HG03575 (cell line): Measurements from ENCODE around the gene UBAC2.
"Not testable (repeated sequence)": the region's sequence is repeated elsewhere in the genome, so short reads cannot be mapped to it uniquely, and the experiment has no call there.

Experiments used
- ATAC-seq: cut with Tn5 transposase; IDR thresholded peaks from one replicate; pipeline ENCODE4 v1.9.1; 2021; ENCODE audit not compliant: unreplicated experiment, insufficient number of reproducible peaks, low FRiP score; ENCODE audit errors: extremely low read depth

UBAC2 gene

GRCh38 chr13:99376924-99377323 is 176.3 kb downstream of the UBAC2 start:
- ATAC-seq = no peak

- no peak for ATAC-seq
These were observed 177.0 kb downstream of the UBAC2 start for GRCh38 chr13:99377641-99378040.

GRCh38 chr13:99378985-99379733 is 178.5 kb downstream of the UBAC2 start:
- no peak for ATAC-seq

- no peak for ATAC-seq
These were observed 179.5 kb downstream of the UBAC2 start for GRCh38 chr13:99379856-99380801.

- ATAC-seq = no peak
These were observed 180.4 kb downstream of the UBAC2 start for GRCh38 chr13:99380921-99381645.

GRCh38 chr13:99381766-99382165 is 181.1 kb downstream of the UBAC2 start:
- no peak for ATAC-seq

GRCh38 chr13:99382428-99383133 is 181.9 kb downstream of the UBAC2 start:
- no peak for ATAC-seq

GRCh38 chr13:99383511-99383921 is 182.9 kb downstream of the UBAC2 start:
- ATAC-seq = no peak

- no peak for ATAC-seq
These were observed 183.3 kb downstream of the UBAC2 start for GRCh38 chr13:99383946-99384345.

- ATAC-seq = no peak
These were observed 183.8 kb downstream of the UBAC2 start for GRCh38 chr13:99384468-99384867.

GRCh38 chr13:99385161-99385560 is 184.5 kb downstream of the UBAC2 start:
- no peak for ATAC-seq

GRCh38 chr13:99385940-99386339 is 185.3 kb downstream of the UBAC2 start:
- ATAC-seq = no peak

GRCh38 chr13:99386495-99386894 is 185.8 kb downstream of the UBAC2 start:
- ATAC-seq = no peak

GRCh38 chr13:99386911-99387788 is 186.5 kb downstream of the UBAC2 start:
- peak; percentile 57 for ATAC-seq

- no peak for ATAC-seq
These were observed 187.8 kb downstream of the UBAC2 start for GRCh38 chr13:99388334-99388923.

GRCh38 chr13:99389094-99389493 is 188.4 kb downstream of the UBAC2 start:
- not testable (repeated sequence) for ATAC-seq

GRCh38 chr13:99389520-99390304 is 189.1 kb downstream of the UBAC2 start:
- no peak for ATAC-seq
